HCT116 (cell line): ENCODE measurements around the gene WDR82. TPM values are rescaled to one million over a fixed set of nuclear protein-coding genes. Genes with fewer than 3 reads are reported as not detected.

Source experiments
- ATAC-seq: fragments of 200-7000 bp; cut with Tn5 transposase; 2 replicates; pipeline ENCODE4 v1.9.1; 2020; ENCODE audit warnings: mild to moderate bottlenecking, moderate library complexity
- BruUV-seq: library from RNA; stranded (reverse); fragments of 400-500 nt; replicated peaks from 2 replicates; lab custom pipeline; 2021; lab: Mats Ljungman, UMichigan
- CTCF ChIA-PET: fragments of 300-600 bp; sonication (Branson Sonifier 250); formaldehyde crosslinking; loops from one replicate; lab custom pipeline; 2021; ENCODE audit warnings: antibody characterized with exemption; lab: Charles Lee
- POLR2A ChIA-PET: fragments of 300-600, 350-600 bp; sonication (Branson Sonifier 250); formaldehyde crosslinking; loops from one replicate; lab custom pipeline; 2021; ENCODE audit warnings: antibody characterized with exemption; lab: Charles Lee
- RAD21 ChIA-PET, 2 experiments: fragments of 300-600 bp; sonication (Branson Sonifier 250); formaldehyde crosslinking; loops; one replicate each; lab custom pipeline; 2023; ENCODE audit warnings: low total read pairs in 2 of 2; ENCODE audit not compliant: uncharacterized antibody in 2 of 2, unreplicated experiment in 2 of 2, low non-redundant PET in 1 of 2; lab: Charles Lee
- DNase-seq: peaks from one replicate; pipeline ENCODE4 v3.0.0-alpha.2; 2010; ENCODE audit warnings: low read depth, low spot score
- H2AFZ ChIP-seq: fragments of 200-600 bp; shearing (Covaris generic), sonication (generic); 2 replicates; pipeline ENCODE4 v1.6.1; 2017; ENCODE audit warnings: low read depth, mixed run types, mixed read lengths, antibody characterized with exemption, low read length; ENCODE audit not compliant: poor library complexity, severe bottlenecking
- H3K27ac ChIP-seq: 2 replicates; pipeline ENCODE4 v1.5.1; 2012; ENCODE audit warnings: low read depth, low read length
- H3K27me3 ChIP-seq: fragments of 200-600 bp; sonication (generic); 2 replicates; pipeline ENCODE4 v1.6.1; 2016; ENCODE audit warnings: mixed run types, low read length, mixed read lengths; ENCODE audit not compliant: insufficient read depth
- H3K36me3 ChIP-seq, 2 experiments: fragments of 200-500 bp in 1 of 2; fragments of 200-600 bp in 1 of 2; sonication (Bioruptor generic) in 1 of 2; sonication (generic) in 1 of 2; 2 replicates each; pipeline versions ENCODE4 v1.5.1 to v1.6.1; 2014 to 2016; ENCODE audit warnings: low read length in 2 of 2, inconsistent platforms in 1 of 2, mixed read lengths in 1 of 2, mixed run types in 1 of 2; ENCODE audit not compliant: insufficient read depth in 2 of 2, control insufficient read depth in 1 of 2
- H3K4me1 ChIP-seq, 2 experiments: fragments of 200-600 bp in 1 of 2; sonication (generic) in 1 of 2; 2 replicates each; pipeline versions ENCODE4 v1.5.1 to v1.6.1; 2012 to 2017; ENCODE audit warnings: low read length in 2 of 2, inconsistent platforms in 1 of 2, mild to moderate bottlenecking in 1 of 2, mixed read lengths in 1 of 2, mixed run types in 1 of 2, moderate library complexity in 1 of 2; ENCODE audit not compliant: insufficient read depth in 2 of 2, control insufficient read depth in 1 of 2
- H3K4me2 ChIP-seq: fragments of 200-600 bp; sonication (generic); 2 replicates; pipeline ENCODE4 v1.6.1; 2017; ENCODE audit warnings: mixed run types, low read length, mixed read lengths
- H3K4me3 ChIP-seq, 2 experiments: fragments of 200-600 bp in 1 of 2; sonication (generic) in 1 of 2; replicated peaks in 1 of 2; 2 replicates each; pipeline ENCODE4 v1.5.1; 2011 to 2016; ENCODE audit warnings: low read length in 2 of 2, control low read depth in 1 of 2, low read depth in 1 of 2, mild to moderate bottlenecking in 1 of 2, mixed read lengths in 1 of 2, mixed run types in 1 of 2
- H3K79me2 ChIP-seq: fragments of 200-600 bp; sonication (generic); 2 replicates; pipeline ENCODE4 v1.6.1; 2017; ENCODE audit warnings: mild to moderate bottlenecking, mixed run types, low read length, moderate library complexity, mixed read lengths; ENCODE audit not compliant: insufficient read depth
- H3K9ac ChIP-seq: fragments of 200-600 bp; sonication (generic); 2 replicates; pipeline ENCODE4 v1.6.1; 2016; ENCODE audit warnings: low read length, mixed read lengths
- H3K9me2 ChIP-seq: fragments of 200-600 bp; sonication (generic), shearing (Covaris generic); 2 replicates; pipeline ENCODE4 v1.6.1; 2017; ENCODE audit warnings: mixed run types, mild to moderate bottlenecking, moderate library complexity; ENCODE audit not compliant: insufficient read depth
- H3K9me3 ChIP-seq, 2 experiments: fragments of 200-500 bp in 1 of 2; fragments of 200-600 bp in 1 of 2; sonication (Bioruptor generic) in 1 of 2; sonication (generic) in 1 of 2; 2 replicates each; pipeline ENCODE4 v1.6.1; 2014 to 2017; ENCODE audit warnings: low read length in 2 of 2, mixed read lengths in 2 of 2, inconsistent platforms in 1 of 2, low read depth in 1 of 2, mild to moderate bottlenecking in 1 of 2, mixed run types in 1 of 2, moderate library complexity in 1 of 2; ENCODE audit not compliant: control insufficient read depth in 1 of 2, insufficient read depth in 1 of 2
- H4K20me1 ChIP-seq: fragments of 200-600 bp; sonication (generic), shearing (Covaris generic); 2 replicates; pipeline ENCODE4 v1.6.1; 2017; ENCODE audit warnings: mixed run types, mild to moderate bottlenecking, moderate library complexity; ENCODE audit not compliant: insufficient read depth
- SRF ChIP-seq: IDR thresholded peaks from 2 replicates; pipeline ENCODE4 v1.6.1; 2012; ENCODE audit warnings: low read depth
- YY1 ChIP-seq: IDR thresholded peaks from 2 replicates; pipeline ENCODE4 v1.6.1; 2011; ENCODE audit warnings: low read length, low read depth, moderate library complexity, mild to moderate bottlenecking; ENCODE audit not compliant: insufficient replicate concordance; ENCODE audit errors: extremely low read depth
- intact Hi-C: fragments of 100-400 bp; cut with micrococcal nuclease; formaldehyde crosslinking; loops from 2 replicates; pipeline ENCODE4 v1.10.0; 2022
- total RNA-seq: library from RNA; stranded (reverse); gene quantifications from one replicate; pipeline ENCODE4 v1.2.1, GENCODE V29; 2021; ENCODE audit not compliant: unreplicated experiment
- TF ChIP-seq, protein P1 (sequence below): IDR thresholded peaks from 2 replicates; pipeline ENCODE4 v1.6.1; 2012; ENCODE audit warnings: low read depth

Gene WDR82
- total RNA-seq, 1 experiment from 2014 or later: 89.7 TPM

DNA sequence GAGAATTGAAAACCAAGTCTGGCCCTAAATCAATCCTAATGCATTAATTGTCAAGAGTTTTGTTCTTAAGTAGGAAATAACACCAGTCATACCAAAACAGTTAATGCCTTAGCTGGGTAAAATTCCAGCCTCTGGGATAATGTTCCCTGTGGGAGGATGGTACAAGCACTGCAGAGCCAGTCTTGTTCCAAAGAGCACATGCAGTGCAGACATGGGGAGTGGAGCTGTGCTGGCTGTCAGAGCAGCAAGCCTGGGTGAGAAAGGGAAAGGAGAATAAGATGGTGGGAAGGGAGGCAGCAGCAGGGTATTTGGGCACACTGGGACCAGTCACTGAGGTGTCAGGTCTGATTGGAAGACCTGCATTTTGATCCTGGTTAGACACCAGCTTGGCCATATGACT lies 68.4 kb downstream of the WDR82 start (continued):
- TF ChIP-seq, protein P1, sequence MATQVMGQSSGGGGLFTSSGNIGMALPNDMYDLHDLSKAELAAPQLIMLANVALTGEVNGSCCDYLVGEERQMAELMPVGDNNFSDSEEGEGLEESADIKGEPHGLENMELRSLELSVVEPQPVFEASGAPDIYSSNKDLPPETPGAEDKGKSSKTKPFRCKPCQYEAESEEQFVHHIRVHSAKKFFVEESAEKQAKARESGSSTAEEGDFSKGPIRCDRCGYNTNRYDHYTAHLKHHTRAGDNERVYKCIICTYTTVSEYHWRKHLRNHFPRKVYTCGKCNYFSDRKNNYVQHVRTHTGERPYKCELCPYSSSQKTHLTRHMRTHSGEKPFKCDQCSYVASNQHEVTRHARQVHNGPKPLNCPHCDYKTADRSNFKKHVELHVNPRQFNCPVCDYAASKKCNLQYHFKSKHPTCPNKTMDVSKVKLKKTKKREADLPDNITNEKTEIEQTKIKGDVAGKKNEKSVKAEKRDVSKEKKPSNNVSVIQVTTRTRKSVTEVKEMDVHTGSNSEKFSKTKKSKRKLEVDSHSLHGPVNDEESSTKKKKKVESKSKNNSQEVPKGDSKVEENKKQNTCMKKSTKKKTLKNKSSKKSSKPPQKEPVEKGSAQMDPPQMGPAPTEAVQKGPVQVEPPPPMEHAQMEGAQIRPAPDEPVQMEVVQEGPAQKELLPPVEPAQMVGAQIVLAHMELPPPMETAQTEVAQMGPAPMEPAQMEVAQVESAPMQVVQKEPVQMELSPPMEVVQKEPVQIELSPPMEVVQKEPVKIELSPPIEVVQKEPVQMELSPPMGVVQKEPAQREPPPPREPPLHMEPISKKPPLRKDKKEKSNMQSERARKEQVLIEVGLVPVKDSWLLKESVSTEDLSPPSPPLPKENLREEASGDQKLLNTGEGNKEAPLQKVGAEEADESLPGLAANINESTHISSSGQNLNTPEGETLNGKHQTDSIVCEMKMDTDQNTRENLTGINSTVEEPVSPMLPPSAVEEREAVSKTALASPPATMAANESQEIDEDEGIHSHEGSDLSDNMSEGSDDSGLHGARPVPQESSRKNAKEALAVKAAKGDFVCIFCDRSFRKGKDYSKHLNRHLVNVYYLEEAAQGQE: no peak
- no peak for TF ChIP-seq SRF

DNA sequence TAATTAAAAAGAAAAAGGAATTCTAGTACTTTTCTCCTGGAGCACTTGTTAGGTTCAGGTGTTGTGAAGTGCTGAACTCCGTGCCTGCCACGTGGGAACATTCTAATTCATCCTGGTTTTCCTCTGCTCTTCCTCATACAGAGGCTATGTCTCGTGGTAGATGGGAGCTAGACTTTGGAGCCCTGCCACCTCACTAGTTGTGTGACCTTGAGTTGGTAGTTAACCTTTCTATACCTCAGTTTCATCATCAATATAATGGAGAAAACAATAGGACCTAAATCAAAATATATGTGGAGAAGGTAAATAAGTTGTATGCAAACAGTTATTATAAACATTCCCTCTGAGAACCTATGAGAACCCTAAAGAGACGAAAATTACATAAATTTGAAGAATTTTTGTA lies 69.9 kb downstream of the WDR82 start:
- DNase-seq (no peak), ATAC-seq (no peak)
- Histone ChIP-seq H3K9ac (no peak overlapping the region), H3K4me2 (no peak overlapping the region), H3K36me3 (peaks cover 80% of the 10 kb centered on the region in 2 experiments), H3K79me2 (no peaks in the 10 kb centered on the region; the same call in 1 of the 2 replicates), H3K27me3 (no peaks in the 10 kb centered on the region), H3K4me1 (no peaks in the 10 kb centered on the region), H2AFZ (no peak overlapping the region), H4K20me1 (no peaks in the 10 kb centered on the region), H3K9me2 (no peaks in the 10 kb centered on the region), H3K4me3 (no peak overlapping the region), H3K9me3 (no peaks in the 10 kb centered on the region)
- ChIA-PET CTCF (interaction anchor here (2.2 kb wide), 1 partner anchor 12 kb away, joined by 10 read pairs; no protein-coding TSS in a partner anchor), RAD21 (no interaction called here), POLR2A (no interaction called here)
- intact Hi-C loops: no loop called here
- BruUV-seq: no TSS peak
- TF ChIP-seq YY1: no peak
- TF ChIP-seq, all 23 proteins: peak for 0
- H3K27ac ChIP-seq: no peak overlapping the region
